HepG2 (cell line): ENCODE measurements around the gene AP3D1. TPM values are rescaled to one million over a fixed set of nuclear protein-coding genes. Genes with fewer than 3 reads are reported as not detected.

Source experiments
- AKAP8 ChIP-seq: sonication (generic); formaldehyde crosslinking; IDR thresholded peaks from 2 replicates; pipeline ENCODE4 v1.5.1; 2020; ENCODE audit warnings: mild to moderate bottlenecking, missing genetic modification reagents
- CREB1 ChIP-seq, 2 experiments: fragments of 450-650 bp in 1 of 2; IDR thresholded peaks; 2 replicates each; pipeline ENCODE4 v1.6.1; 2016 to 2017; ENCODE audit warnings: control low read depth in 1 of 2, mild to moderate bottlenecking in 1 of 2, missing compliant biosample characterization in 1 of 2, missing genetic modification characterization in 1 of 2
- HNRNPH1 ChIP-seq: fragments of 200-400 bp; formaldehyde crosslinking; optimal IDR thresholded peaks from 2 replicates; pipeline ENCODE3; 2017; ENCODE audit warnings: mild to moderate bottlenecking, low read depth, low read length
- LBX2 ChIP-seq: sonication (generic); formaldehyde crosslinking; IDR thresholded peaks from 2 replicates; pipeline ENCODE4 v1.5.0; 2020; ENCODE audit warnings: missing genetic modification reagents, mild to moderate bottlenecking, borderline replicate concordance
- MBD4 ChIP-seq: IDR thresholded peaks from 2 replicates; pipeline ENCODE4 v1.6.1; 2012; ENCODE audit warnings: low read length, inconsistent platforms, borderline replicate concordance
- PAF1 ChIP-seq: IDR thresholded peaks from 2 replicates; pipeline ENCODE4 v1.6.1; 2016; ENCODE audit warnings: missing genetic modification reagents, missing compliant biosample characterization
- PAWR ChIP-seq: sonication (generic); formaldehyde crosslinking; IDR thresholded peaks from 2 replicates; pipeline ENCODE4 v1.4.0; 2020; ENCODE audit warnings: missing genetic modification reagents, mild to moderate bottlenecking, borderline replicate concordance
- ZC3H4 ChIP-seq: sonication (generic); formaldehyde crosslinking; IDR thresholded peaks from 2 replicates; pipeline ENCODE4 v1.4.0; 2020; ENCODE audit warnings: missing genetic modification reagents, borderline replicate concordance
- polyA plus RNA-seq, 8 experiments: library from polyadenylated mRNA; depleted of rRNA in 3 of 8; stranded (reverse) in 7 of 8; unstranded in 1 of 8; fragments of >200 nt; fragmentation: Illumina TruSeq in 4 of 8; extraction: Trizol in 4 of 8; gene quantifications; 2 replicates each; pipeline versions ENCODE4 v1.2.1 to v1.2.3, GENCODE V29; 2011 to 2016; ENCODE audit warnings: low read depth in 4 of 8, missing spikeins in 1 of 8, mixed read lengths in 1 of 8; ENCODE audit not compliant: insufficient read depth in 1 of 8
- total RNA-seq, 5 experiments: library from RNA; depleted of rRNA; stranded (reverse); fragments of >200 nt; fragmentation: Illumina TruSeq; extraction: Trizol; gene quantifications; 2 replicates each; pipeline ENCODE4 v1.2.3, GENCODE V29; 2016; ENCODE audit warnings: low read depth in 1 of 5
- TF ChIP-seq, protein P1 (sequence below): sonication (generic); formaldehyde crosslinking; IDR thresholded peaks from 2 replicates; pipeline ENCODE4 v1.5.0; 2020; ENCODE audit warnings: missing genetic modification reagents
- TF ChIP-seq, protein P2 (sequence below): sonication (generic); formaldehyde crosslinking; IDR thresholded peaks from 2 replicates; pipeline ENCODE4 v1.5.0; 2020; ENCODE audit warnings: missing genetic modification reagents
- TF ChIP-seq, protein P3 (sequence below): sonication (generic); formaldehyde crosslinking; IDR thresholded peaks from 2 replicates; pipeline ENCODE4 v1.4.0; 2020; ENCODE audit warnings: missing genetic modification reagents, mild to moderate bottlenecking, borderline replicate concordance
- TF ChIP-seq, protein P4 (sequence below): sonication (generic); formaldehyde crosslinking; IDR thresholded peaks from 2 replicates; pipeline ENCODE4 v1.4.0; 2020; ENCODE audit warnings: mild to moderate bottlenecking, missing genetic modification reagents

AP3D1 gene
- total and polyA plus RNA-seq, 2 of the 13 experiments (the other 11 are each of a cell fraction or from before 2014, with no cell fraction given): 68.0 to 82.6 TPM

DNA sequence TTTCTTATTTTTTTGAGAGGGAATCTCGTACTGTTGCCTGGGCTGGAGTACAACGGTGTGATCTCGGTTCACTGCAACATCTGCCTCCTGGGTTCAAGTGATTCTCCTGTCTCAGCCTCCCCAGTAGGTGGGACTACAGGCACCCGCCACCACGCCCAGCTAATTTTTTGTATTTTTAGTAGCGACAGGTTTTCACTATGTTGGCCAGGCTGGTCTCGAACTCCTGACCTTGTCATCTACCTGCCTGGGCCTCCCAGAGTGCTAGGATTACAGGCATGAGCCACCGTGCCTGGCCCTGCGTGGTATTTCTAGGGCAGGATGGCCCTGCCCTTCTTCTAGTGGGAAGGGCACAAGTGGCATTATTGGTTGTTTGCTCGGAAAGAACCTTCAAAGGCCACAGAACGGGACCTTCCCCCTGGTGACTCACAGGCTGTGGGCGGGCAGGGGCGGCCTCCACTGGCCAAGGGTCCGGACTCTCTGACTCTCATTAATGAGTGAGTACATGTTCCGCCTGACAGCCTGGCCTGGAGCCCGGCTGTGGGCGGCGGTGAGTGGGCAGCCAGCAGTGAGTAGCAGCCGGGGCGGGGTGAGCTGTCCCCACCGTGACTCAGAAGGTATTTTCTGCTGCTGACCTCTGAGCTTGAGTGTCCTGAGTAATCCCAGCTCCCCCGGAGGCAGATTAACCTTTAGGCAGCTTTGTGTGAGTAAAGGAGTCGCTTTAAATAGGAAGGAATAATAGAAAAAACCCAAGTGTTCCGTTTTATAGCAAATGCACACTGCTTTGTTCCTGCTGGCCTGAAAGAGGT lies 17.5 kb upstream of the AP3D1 start (continued):
- TF ChIP-seq AKAP8 (CRISPR knock-in tag): no peak; the same call in 1 of the 2 replicates
- no peak for TF ChIP-seq PAWR (CRISPR knock-in tag)
- no peak for TF ChIP-seq MBD4
- no peak for TF ChIP-seq LBX2 (CRISPR knock-in tag)
- no peak for TF ChIP-seq HNRNPH1
- TF ChIP-seq, protein P1, sequence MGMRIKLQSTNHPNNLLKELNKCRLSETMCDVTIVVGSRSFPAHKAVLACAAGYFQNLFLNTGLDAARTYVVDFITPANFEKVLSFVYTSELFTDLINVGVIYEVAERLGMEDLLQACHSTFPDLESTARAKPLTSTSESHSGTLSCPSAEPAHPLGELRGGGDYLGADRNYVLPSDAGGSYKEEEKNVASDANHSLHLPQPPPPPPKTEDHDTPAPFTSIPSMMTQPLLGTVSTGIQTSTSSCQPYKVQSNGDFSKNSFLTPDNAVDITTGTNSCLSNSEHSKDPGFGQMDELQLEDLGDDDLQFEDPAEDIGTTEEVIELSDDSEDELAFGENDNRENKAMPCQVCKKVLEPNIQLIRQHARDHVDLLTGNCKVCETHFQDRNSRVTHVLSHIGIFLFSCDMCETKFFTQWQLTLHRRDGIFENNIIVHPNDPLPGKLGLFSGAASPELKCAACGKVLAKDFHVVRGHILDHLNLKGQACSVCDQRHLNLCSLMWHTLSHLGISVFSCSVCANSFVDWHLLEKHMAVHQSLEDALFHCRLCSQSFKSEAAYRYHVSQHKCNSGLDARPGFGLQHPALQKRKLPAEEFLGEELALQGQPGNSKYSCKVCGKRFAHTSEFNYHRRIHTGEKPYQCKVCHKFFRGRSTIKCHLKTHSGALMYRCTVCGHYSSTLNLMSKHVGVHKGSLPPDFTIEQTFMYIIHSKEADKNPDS (CRISPR knock-in tag): peak; percentile 77; the same call in 1 of the 2 replicates
- TF ChIP-seq ZC3H4 (CRISPR knock-in tag): no peak
- TF ChIP-seq, protein P2, sequence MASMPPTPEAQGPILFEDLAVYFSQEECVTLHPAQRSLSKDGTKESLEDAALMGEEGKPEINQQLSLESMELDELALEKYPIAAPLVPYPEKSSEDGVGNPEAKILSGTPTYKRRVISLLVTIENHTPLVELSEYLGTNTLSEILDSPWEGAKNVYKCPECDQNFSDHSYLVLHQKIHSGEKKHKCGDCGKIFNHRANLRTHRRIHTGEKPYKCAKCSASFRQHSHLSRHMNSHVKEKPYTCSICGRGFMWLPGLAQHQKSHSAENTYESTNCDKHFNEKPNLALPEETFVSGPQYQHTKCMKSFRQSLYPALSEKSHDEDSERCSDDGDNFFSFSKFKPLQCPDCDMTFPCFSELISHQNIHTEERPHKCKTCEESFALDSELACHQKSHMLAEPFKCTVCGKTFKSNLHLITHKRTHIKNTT (CRISPR knock-in tag): no peak
- no peak for TF ChIP-seq PAF1 (CRISPR knock-in tag)
- TF ChIP-seq CREB1 (IDR thresholded peaks at IDR 0.05): peak; percentile 69; the same call in 1 of the 2 replicates
- TF ChIP-seq CREB1 (CRISPR knock-in tag; IDR thresholded peaks at IDR 0.05): peak; percentile 78
- TF ChIP-seq, protein P3, sequence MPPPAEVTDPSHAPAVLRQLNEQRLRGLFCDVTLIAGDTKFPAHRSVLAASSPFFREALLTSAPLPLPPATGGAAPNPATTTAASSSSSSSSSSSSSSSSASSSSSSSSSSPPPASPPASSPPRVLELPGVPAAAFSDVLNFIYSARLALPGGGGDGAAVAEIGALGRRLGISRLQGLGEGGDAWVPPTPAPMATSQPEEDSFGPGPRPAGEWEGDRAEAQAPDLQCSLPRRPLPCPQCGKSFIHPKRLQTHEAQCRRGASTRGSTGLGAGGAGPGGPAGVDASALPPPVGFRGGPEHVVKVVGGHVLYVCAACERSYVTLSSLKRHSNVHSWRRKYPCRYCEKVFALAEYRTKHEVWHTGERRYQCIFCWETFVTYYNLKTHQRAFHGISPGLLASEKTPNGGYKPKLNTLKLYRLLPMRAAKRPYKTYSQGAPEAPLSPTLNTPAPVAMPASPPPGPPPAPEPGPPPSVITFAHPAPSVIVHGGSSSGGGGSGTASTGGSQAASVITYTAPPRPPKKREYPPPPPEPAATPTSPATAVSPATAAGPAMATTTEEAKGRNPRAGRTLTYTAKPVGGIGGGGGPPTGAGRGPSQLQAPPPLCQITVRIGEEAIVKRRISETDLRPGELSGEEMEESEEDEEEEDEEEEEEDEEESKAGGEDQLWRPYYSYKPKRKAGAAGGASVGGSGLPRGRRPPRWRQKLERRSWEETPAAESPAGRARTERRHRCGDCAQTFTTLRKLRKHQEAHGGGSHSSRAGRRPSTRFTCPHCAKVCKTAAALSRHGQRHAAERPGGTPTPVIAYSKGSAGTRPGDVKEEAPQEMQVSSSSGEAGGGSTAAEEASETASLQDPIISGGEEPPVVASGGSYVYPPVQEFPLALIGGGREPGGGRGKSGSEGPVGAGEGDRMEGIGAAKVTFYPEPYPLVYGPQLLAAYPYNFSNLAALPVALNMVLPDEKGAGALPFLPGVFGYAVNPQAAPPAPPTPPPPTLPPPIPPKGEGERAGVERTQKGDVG (CRISPR knock-in tag): no peak; the same call in 1 of the 2 replicates
- TF ChIP-seq, protein P4, sequence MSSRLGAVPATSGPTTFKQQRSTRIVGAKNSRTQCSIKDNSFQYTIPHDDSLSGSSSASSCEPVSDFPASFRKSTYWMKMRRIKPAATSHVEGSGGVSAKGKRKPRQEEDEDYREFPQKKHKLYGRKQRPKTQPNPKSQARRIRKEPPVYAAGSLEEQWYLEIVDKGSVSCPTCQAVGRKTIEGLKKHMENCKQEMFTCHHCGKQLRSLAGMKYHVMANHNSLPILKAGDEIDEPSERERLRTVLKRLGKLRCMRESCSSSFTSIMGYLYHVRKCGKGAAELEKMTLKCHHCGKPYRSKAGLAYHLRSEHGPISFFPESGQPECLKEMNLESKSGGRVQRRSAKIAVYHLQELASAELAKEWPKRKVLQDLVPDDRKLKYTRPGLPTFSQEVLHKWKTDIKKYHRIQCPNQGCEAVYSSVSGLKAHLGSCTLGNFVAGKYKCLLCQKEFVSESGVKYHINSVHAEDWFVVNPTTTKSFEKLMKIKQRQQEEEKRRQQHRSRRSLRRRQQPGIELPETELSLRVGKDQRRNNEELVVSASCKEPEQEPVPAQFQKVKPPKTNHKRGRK (CRISPR knock-in tag): no peak
